ENCODE data around the gene NT5DC3. TPM values are rescaled to one million over a fixed set of nuclear protein-coding genes. Genes with fewer than 3 reads are reported as not detected.

The NT5DC3 gene
- total RNA-seq, 1 experiment from 2014 or later, result 6.6 TPM

DNA sequence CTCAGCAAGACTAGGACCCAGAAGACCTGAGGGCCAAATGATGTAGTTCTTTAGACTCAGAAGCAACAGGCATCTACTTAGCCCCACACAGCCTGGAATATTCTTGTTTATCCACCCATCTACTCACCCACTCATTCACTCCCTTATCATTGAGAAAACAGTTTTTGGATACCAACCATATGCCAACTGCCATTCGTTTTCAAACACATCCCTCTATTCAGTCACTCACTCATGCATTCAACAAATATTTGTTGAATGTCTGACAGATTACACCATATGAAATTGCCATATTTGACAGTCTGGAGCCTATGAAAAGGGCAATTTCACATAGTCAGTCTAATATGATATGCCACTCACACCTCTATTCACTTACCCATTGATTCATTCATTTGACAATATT is 103.2 kb downstream of the NT5DC3 start:
- DNase-seq (ENCODE audit: low read depth), result no peak
- in situ Hi-C loops (cut with HindIII; ENCODE audit: low pct_unique_long_range_greater_than_20kb, low sequenced_read_pairs), result no loop called here

GRCh38 chr12:103736572-103736971 is 104.5 kb downstream of the NT5DC3 start:
- in situ Hi-C loops (cut with HindIII; ENCODE audit: low pct_unique_long_range_greater_than_20kb, low sequenced_read_pairs), result no loop called here

GRCh38 chr12:103735291-103735690 is 105.7 kb downstream of the NT5DC3 start:
- no peak for DNase-seq (ENCODE audit: low read depth)
- in situ Hi-C loops (cut with HindIII; ENCODE audit: low pct_unique_long_range_greater_than_20kb, low sequenced_read_pairs), result no loop called here

More at GRCh38 chr12:103736572-103736971, 104.5 kb downstream of the NT5DC3 start:
- no peak for DNase-seq (ENCODE audit: low read depth)

GRCh38 chr12:103734863-103735262 is 106.2 kb downstream of the NT5DC3 start:
- in situ Hi-C loops (cut with HindIII; ENCODE audit: low pct_unique_long_range_greater_than_20kb, low sequenced_read_pairs), result no loop called here

DNA sequence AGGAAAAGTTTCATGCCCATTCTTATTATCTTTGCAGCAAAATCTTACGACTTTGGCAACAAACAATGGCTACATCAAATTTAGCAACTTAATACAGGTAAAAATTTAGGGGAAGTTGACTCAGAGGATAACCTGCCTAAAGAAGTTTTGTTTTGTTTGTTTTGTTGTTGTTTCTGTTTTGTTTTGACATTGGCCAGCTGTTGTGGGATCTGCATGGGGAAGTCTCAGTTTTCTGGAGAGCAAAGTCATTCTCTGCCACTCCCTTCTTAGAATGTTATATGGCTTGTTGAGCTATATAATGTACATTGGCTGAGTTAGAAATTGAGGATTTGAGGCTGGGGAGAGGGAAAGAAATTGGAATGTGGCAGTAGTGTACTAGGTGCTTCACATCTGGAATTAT is 109.5 kb downstream of the NT5DC3 start:
- no peak for DNase-seq (ENCODE audit: low read depth)
- in situ Hi-C loops (cut with HindIII; ENCODE audit: low pct_unique_long_range_greater_than_20kb, low sequenced_read_pairs), result no loop called here

More at GRCh38 chr12:103734863-103735262, 106.2 kb downstream of the NT5DC3 start:
- DNase-seq (ENCODE audit: low read depth), result no peak

- in situ Hi-C loops (cut with HindIII; ENCODE audit: low pct_unique_long_range_greater_than_20kb, low sequenced_read_pairs), result no loop called here
- no peak for DNase-seq (ENCODE audit: low read depth)
These were observed 111.5 kb downstream of the NT5DC3 start for GRCh38 chr12:103729499-103729898.

GRCh38 chr12:103728323-103728722 is 112.7 kb downstream of the NT5DC3 start:
- in situ Hi-C loops (cut with HindIII; ENCODE audit: low pct_unique_long_range_greater_than_20kb, low sequenced_read_pairs), result no loop called here
- no peak for DNase-seq (ENCODE audit: low read depth)

- in situ Hi-C loops (cut with HindIII; ENCODE audit: low pct_unique_long_range_greater_than_20kb, low sequenced_read_pairs), result no loop called here
- DNase-seq (ENCODE audit: low read depth), result no peak
These were observed 113.4 kb downstream of the NT5DC3 start for GRCh38 chr12:103727638-103728037.

- in situ Hi-C loops (cut with HindIII; ENCODE audit: low pct_unique_long_range_greater_than_20kb, low sequenced_read_pairs), result no loop called here
- no peak for DNase-seq (ENCODE audit: low read depth)
These were observed 115.6 kb downstream of the NT5DC3 start for GRCh38 chr12:103725398-103725797.

Other genes with a start within 250 kb of the NT5DC3 start
- 186 and 205 TPM in 2 replicates for gene HSP90B1, start 89.2 kb upstream of the NT5DC3 start, total RNA-seq (2014; rRNA removed; shearing (Covaris generic); ENCODE audit: low replicate concordance)
- gene TDG, start 124.6 kb upstream of the NT5DC3 start, total RNA-seq (2014; rRNA removed; shearing (Covaris generic); ENCODE audit: low replicate concordance), result 16.9 and 17.2 TPM in 2 replicates
- gene GLT8D2, start 209.0 kb upstream of the NT5DC3 start, total RNA-seq (2014; rRNA removed; shearing (Covaris generic); ENCODE audit: low replicate concordance), result not detected in 2 replicates
- 0.78 and 3.7 TPM in 2 replicates for gene HCFC2, start 223.3 kb upstream of the NT5DC3 start, total RNA-seq (2014; rRNA removed; shearing (Covaris generic); ENCODE audit: low replicate concordance)

Measured in Caki2 (cell line).